ENCODE measurements around the gene PRKCB. TPM values are rescaled to one million over a fixed set of nuclear protein-coding genes. Genes with fewer than 3 reads are reported as not detected.
A peak's percentile ranks its signal among the peaks of the same experiment; 100 is the strongest.
"Not testable (repeated sequence)": the region's sequence is repeated elsewhere in the genome, so short reads cannot be mapped to it uniquely, and the experiment has no call there.

The PRKCB gene
- polyA plus RNA-seq, 1 donor, result 3.8 TPM

GRCh38 chr16:24007391-24007790 is 171.6 kb downstream of the PRKCB start:
- no peak for DNase-seq

GRCh38 chr16:24007934-24008333 is 172.2 kb downstream of the PRKCB start:
- no peak for DNase-seq

GRCh38 chr16:24009098-24009497 is 173.3 kb downstream of the PRKCB start:
- no peak for DNase-seq

DNA sequence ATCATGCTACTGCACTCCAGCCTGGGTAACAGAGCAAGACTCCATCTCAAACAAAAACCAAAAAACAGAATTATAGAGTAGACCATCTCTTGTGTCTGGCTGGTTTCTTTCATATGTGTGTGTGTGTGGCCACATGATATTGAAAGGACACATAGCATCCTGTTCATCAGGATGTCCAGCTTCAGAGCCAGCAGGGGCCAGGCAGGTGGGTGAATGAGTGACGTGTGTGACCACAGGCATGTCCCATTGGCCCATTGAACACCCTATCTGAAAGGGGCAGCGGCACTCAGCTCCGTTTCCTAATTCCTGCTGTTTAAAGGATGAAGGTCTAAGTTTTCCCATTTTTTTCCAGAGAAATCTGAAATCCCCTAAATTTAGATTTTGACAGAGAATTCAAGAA is 174.2 kb downstream of the PRKCB start:
- no peak for DNase-seq

GRCh38 chr16:24010440-24011089 is 174.8 kb downstream of the PRKCB start:
- DNase-seq, result peak; percentile 77

GRCh38 chr16:24011237-24011636 is 175.5 kb downstream of the PRKCB start:
- no peak for DNase-seq

GRCh38 chr16:24013054-24013636 is 177.4 kb downstream of the PRKCB start:
- no peak for DNase-seq

DNA sequence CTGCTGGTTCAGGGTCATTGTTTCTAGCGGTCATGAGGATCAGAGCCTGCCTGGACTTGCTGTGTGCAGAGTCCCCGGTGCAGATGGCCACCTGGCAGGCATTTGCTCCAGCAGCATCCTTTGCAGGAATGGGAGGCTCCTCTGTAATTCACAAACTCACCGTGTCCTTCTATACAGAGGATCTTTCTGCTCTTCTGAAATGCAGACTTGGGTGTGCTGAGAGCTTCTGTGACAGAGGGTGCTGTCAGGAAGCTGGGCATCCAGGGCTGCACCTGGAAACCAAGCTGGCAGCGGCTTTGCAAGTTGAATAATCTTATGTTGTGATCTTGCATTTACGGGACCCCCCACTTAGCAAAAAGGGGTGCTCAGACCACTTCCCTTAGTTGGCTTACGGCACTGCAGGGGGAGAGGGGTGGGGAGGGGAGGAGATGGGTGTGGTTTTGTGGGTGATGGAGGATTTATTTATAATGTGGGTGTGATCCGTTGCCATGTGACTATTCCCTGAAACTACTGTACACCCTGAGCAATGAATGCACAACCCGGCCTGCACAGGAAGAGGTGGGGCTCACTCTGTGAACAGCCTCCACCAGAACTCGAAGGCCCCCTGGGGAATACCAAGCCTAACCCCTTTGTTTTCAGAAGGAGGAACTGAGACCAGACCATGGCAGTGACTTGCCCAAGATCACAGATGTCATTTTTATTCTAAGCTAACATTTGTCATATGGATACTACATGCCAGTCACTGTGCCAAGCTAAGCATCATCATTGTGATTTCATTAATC is 178.3 kb downstream of the PRKCB start:
- no peak for DNase-seq

DNA sequence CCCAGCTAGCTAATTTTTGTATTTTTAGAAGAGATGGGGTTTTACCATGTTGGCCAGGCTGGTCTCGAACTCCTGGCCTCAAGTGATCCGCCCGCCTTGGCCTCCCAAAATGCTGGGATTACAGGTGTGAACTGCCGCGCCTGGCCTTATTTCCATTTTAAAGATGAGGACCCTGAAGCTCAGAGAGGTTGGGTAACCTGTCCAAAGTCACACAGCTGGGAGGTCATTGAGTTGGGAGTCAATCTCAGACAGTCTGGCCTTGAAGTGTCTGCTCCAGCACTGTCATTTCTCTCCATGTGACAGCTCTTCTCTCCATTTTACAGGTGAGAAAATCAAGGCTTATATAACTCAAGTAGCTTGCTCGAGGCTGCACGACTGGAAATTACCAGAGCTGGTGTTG is 179.2 kb downstream of the PRKCB start:
- not testable (repeated sequence) for DNase-seq

GRCh38 chr16:24015923-24016322 is 180.1 kb downstream of the PRKCB start:
- no peak for DNase-seq

DNA sequence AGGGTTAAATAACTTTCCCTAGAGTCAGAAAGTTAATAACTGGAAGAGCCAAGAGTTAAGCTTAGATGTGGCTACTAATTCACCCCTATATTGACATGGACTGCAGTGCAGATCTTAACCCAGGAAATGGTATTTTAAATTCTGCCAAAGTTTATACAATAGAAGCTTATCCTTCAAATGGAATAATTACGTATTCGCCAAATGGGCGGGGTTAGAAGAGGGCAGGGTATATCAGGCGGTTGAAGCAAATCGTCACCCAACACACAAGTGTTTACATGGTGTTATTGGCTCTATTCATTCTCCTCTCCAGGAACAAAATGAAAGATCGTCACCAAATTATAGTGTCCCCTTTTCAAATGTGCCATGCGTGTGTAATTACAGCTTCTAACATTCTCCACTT is 182.7 kb downstream of the PRKCB start:
- DNase-seq, result no peak

GRCh38 chr16:24022797-24023196 is 187.0 kb downstream of the PRKCB start:
- no peak for DNase-seq

- DNase-seq, result no peak
Measured at GRCh38 chr16:24023621-24024020, 187.8 kb downstream of the PRKCB start.

- no peak for DNase-seq
Measured at GRCh38 chr16:24024971-24025370, 189.2 kb downstream of the PRKCB start.

- no peak for DNase-seq
Measured at GRCh38 chr16:24027466-24027865, 191.7 kb downstream of the PRKCB start.

DNA sequence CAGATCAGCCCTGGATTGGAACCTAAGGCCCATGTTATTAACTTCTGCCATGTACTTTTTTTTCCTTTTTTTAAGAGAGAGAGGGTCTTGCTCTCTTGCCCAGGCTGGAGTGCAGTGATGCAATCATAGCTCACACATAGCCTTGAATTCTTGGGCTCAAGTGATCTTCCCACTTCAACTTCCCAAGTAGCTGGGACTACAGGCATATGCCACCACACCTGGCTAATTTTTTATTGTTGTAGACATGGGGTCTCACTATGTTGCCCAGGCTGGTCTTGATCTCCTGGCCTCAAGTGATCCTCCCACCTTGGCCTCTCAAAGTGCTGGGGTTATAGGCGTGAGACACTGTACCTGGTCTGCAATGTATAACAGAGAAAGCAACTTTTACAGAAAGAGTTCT is 194.1 kb downstream of the PRKCB start:
- DNase-seq, result not testable (repeated sequence)

DNA sequence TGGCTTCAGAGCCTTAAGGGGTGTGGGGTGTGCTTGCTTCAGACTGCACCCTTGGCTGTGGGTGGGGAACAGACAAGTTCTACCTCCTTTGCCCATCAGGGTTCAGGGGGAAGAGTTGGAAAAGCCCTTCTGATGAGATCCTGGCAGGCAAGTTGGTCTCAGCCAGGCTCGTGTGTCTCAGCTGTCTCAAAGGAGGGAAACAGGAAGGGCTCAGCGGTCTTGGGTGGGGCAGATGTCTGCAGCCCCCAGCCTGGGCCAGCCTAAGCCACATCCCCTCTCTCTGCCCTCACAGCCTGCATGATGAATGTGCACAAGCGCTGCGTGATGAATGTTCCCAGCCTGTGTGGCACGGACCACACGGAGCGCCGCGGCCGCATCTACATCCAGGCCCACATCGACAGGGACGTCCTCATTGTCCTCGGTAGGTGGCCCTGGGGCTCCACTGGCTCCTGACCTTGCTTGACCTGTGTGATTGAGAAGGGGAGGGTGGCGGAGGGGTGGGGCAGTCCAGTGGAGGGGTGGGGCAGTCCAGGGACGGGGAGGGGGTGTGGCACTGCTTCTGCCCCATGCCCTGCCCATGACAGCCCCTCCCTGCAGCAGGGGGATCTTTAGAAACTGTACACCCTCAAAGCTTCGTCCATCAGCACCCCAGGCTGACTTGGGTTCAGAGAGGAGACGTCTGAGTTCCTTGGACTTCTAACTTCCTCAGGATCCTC is 199.5 kb downstream of the PRKCB start:
- no peak for DNase-seq

- no peak for DNase-seq
Measured at GRCh38 chr16:24036038-24036543, 200.3 kb downstream of the PRKCB start.

- DNase-seq, result peak; percentile 46
Measured at GRCh38 chr16:24036614-24037013, 200.8 kb downstream of the PRKCB start.

DNA sequence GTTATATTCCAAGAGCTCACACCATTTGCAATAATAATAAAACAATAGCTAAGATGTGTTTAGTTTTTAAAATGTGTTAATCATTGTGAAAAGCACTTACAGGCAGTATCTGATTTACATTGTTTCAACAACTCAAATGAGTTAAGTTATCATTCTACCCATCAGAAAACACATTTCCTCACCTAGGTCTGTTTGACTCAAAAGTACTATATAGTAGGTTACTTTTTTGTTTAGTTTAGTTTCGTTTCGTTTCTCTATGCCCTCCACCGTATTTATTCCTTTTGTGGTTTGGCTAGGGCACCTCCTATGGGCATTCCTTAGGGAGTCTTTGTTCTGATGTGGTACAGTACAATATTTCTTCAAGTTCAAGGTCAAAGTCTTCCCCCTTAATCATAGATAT is 201.6 kb downstream of the PRKCB start:
- DNase-seq, result no peak

GRCh38 chr16:24041834-24042631 is 206.2 kb downstream of the PRKCB start:
- peak; percentile 30 for DNase-seq

GRCh38 chr16:24044467-24044866 is 208.7 kb downstream of the PRKCB start:
- DNase-seq, result no peak

Measured in left kidney (tissue), 2 donors.